H1 (cell line): ENCODE results near the gene FBXL14. TPM values are rescaled to one million over a fixed set of nuclear protein-coding genes. Genes with fewer than 3 reads are reported as not detected.

Source experiments
- CTCF ChIA-PET: fragments of 300-600 bp; sonication (Branson Sonifier 250); formaldehyde crosslinking; loops from one replicate; lab custom pipeline; 2021; ENCODE audit not compliant: partially characterized antibody; lab: Charles Lee
- POLR2A ChIA-PET: fragments of 300-600 bp; sonication (Branson Sonifier 250); formaldehyde crosslinking; loops from one replicate; lab custom pipeline; 2021; ENCODE audit warnings: inconsistent platforms; ENCODE audit not compliant: partially characterized antibody; lab: Charles Lee
- DNase-seq, 2 experiments: peaks; one replicate each; pipeline versions ENCODE4 v3.0.0 to v3.0.0-alpha.2; 2010 to 2022; ENCODE audit warnings: low spot score in 2 of 2, low read depth in 1 of 2, mixed read lengths in 1 of 2
- FAIRE-seq: peaks from 2 replicates; lab custom pipeline; 2011; peaks lifted over from hg19 to GRCh38; lab: Jason Lieb, UNC
- H2AFZ ChIP-seq: 2 replicates; pipeline ENCODE4 v1.8.1; 2012; ENCODE audit warnings: low read length, inconsistent platforms
- H2AK5ac ChIP-seq: 2 replicates; pipeline ENCODE4 v1.6.1; 2013; ENCODE audit warnings: low read depth, low read length
- H2BK120ac ChIP-seq: replicated peaks from 2 replicates; pipeline ENCODE3; 2013; ENCODE audit warnings: low read depth, low read length, inconsistent platforms
- H2BK12ac ChIP-seq: 2 replicates; pipeline ENCODE4 v1.6.1; 2013; ENCODE audit warnings: low read depth, low read length
- H2BK15ac ChIP-seq: 2 replicates; pipeline ENCODE4 v1.6.1; 2013; ENCODE audit warnings: low read length
- H2BK20ac ChIP-seq: 2 replicates; pipeline ENCODE4 v1.6.1; 2013; ENCODE audit warnings: low read length
- H2BK5ac ChIP-seq: 2 replicates; pipeline ENCODE4 v1.6.1; 2013; ENCODE audit warnings: low read depth, low read length
- H3K14ac ChIP-seq: 2 replicates; pipeline ENCODE4 v1.6.1; 2013; ENCODE audit warnings: inconsistent platforms; ENCODE audit not compliant: insufficient read length
- H3K18ac ChIP-seq: 2 replicates; pipeline ENCODE4 v1.6.1; 2013; ENCODE audit warnings: low read length; ENCODE audit errors: extremely low read depth
- H3K23ac ChIP-seq: 2 replicates; pipeline ENCODE4 v1.6.1; 2013; ENCODE audit warnings: inconsistent platforms; ENCODE audit not compliant: insufficient read length
- H3K23me2 ChIP-seq: 2 replicates; pipeline ENCODE4 v1.6.1; 2013; ENCODE audit warnings: low read depth, low read length
- H3K27ac ChIP-seq: 2 replicates; pipeline ENCODE4 v1.6.1; 2011; ENCODE audit warnings: low read depth, low read length, inconsistent platforms
- H3K27me3 ChIP-seq, 4 experiments: replicated peaks in 1 of 4; 1 replicate in 1 of 4; 2 replicates in 3 of 4; pipeline versions ENCODE4 v1.6.1 to v1.8.1; 2011 to 2013; ENCODE audit warnings: low read length in 3 of 4, mild to moderate bottlenecking in 3 of 4, inconsistent platforms in 2 of 4, mixed read lengths in 2 of 4, moderate library complexity in 1 of 4; ENCODE audit not compliant: control insufficient read depth in 3 of 4, insufficient read depth in 3 of 4; ENCODE audit errors: extremely low read depth in 1 of 4
- H3K36me3 ChIP-seq, 4 experiments: 2 replicates each; pipeline versions ENCODE4 v1.6.1 to v1.8.1; 2011 to 2013; ENCODE audit warnings: mild to moderate bottlenecking in 4 of 4, low read length in 3 of 4, moderate library complexity in 2 of 4, control low read depth in 1 of 4, inconsistent platforms in 1 of 4; ENCODE audit not compliant: insufficient read depth in 4 of 4, control insufficient read depth in 2 of 4
- H3K4ac ChIP-seq: replicated peaks from 2 replicates; pipeline ENCODE3; 2013; ENCODE audit warnings: low read length, low read depth, mixed read lengths, inconsistent platforms; ENCODE audit not compliant: insufficient read length
- H3K4me1 ChIP-seq, 4 experiments: replicated peaks in 1 of 4; 1 replicate in 1 of 4; 2 replicates in 3 of 4; pipeline versions ENCODE4 v1.6.1 to v1.8.1; 2011 to 2013; ENCODE audit warnings: low read length in 3 of 4, inconsistent platforms in 2 of 4, mixed read lengths in 1 of 4; ENCODE audit not compliant: insufficient read depth in 4 of 4, control insufficient read depth in 3 of 4
- H3K4me2 ChIP-seq, 2 experiments: 2 replicates each; pipeline versions ENCODE4 v1.6.1 to v1.8.1; 2011 to 2013; ENCODE audit warnings: low read depth in 2 of 2, low read length in 2 of 2, control low read depth in 1 of 2, inconsistent platforms in 1 of 2, mild to moderate bottlenecking in 1 of 2; ENCODE audit not compliant: insufficient read depth in 1 of 2
- H3K4me3 ChIP-seq, 4 experiments: fragments of 200-600, 300-600 bp in 1 of 4; sonication (generic), shearing (Covaris generic), sonication (Bioruptor Twin) in 1 of 4; 2 replicates each; pipeline versions ENCODE4 v1.5.1 to v1.8.1; 2011 to 2016; ENCODE audit warnings: low read length in 4 of 4, low read depth in 3 of 4, control low read depth in 2 of 4, inconsistent platforms in 2 of 4, mild to moderate bottlenecking in 2 of 4, mixed read lengths in 1 of 4, moderate library complexity in 1 of 4; ENCODE audit not compliant: insufficient read depth in 2 of 4; ENCODE audit errors: extremely low read depth in 1 of 4
- H3K56ac ChIP-seq: replicated peaks from 2 replicates; pipeline ENCODE3; 2013; ENCODE audit warnings: low read depth, mild to moderate bottlenecking, mixed read lengths, low read length, inconsistent platforms; ENCODE audit not compliant: insufficient read length
- H3K79me1 ChIP-seq: 2 replicates; pipeline ENCODE4 v1.6.1; 2013; ENCODE audit warnings: low read depth, low read length, control low read depth
- H3K79me2 ChIP-seq, 2 experiments: 2 replicates each; pipeline versions ENCODE4 v1.6.1 to v1.8.1; 2012 to 2013; ENCODE audit warnings: low read length in 2 of 2, mild to moderate bottlenecking in 2 of 2, inconsistent platforms in 1 of 2; ENCODE audit not compliant: insufficient read depth in 2 of 2, control insufficient read depth in 1 of 2
- H3K9ac ChIP-seq, 4 experiments: replicated peaks in 1 of 4; 1 replicate in 1 of 4; 2 replicates in 3 of 4; pipeline versions ENCODE4 v1.6.1 to v1.8.1; 2011 to 2013; ENCODE audit warnings: low read depth in 3 of 4, low read length in 3 of 4, control low read depth in 2 of 4, mild to moderate bottlenecking in 2 of 4, moderate library complexity in 2 of 4, inconsistent platforms in 1 of 4; ENCODE audit errors: extremely low read depth in 1 of 4
- H3K9me3 ChIP-seq, 2 experiments: 2 replicates each; pipeline versions ENCODE4 v1.6.1 to v1.8.1; 2012 to 2013; ENCODE audit warnings: mild to moderate bottlenecking in 2 of 2, moderate library complexity in 2 of 2, control low read depth in 1 of 2, inconsistent platforms in 1 of 2, low read depth in 1 of 2, low read length in 1 of 2, mixed read lengths in 1 of 2; ENCODE audit not compliant: insufficient read depth in 2 of 2
- H4K20me1 ChIP-seq, 2 experiments: replicated peaks in 1 of 2; 2 replicates each; pipeline versions ENCODE3 to v1.8.1; 2011 to 2013; ENCODE audit warnings: inconsistent platforms in 2 of 2, low read length in 2 of 2, mild to moderate bottlenecking in 1 of 2; ENCODE audit not compliant: insufficient read depth in 2 of 2, control insufficient read depth in 1 of 2
- H4K5ac ChIP-seq: 2 replicates; pipeline ENCODE4 v1.6.1; 2013; ENCODE audit warnings: low read length, low read depth, mixed read lengths, inconsistent platforms; ENCODE audit not compliant: insufficient read length
- H4K8ac ChIP-seq: 2 replicates; pipeline ENCODE4 v1.8.0; 2013; ENCODE audit warnings: mild to moderate bottlenecking, moderate library complexity, low read length, inconsistent platforms; ENCODE audit not compliant: insufficient read depth; ENCODE audit errors: extremely low read depth
- H4K91ac ChIP-seq: replicated peaks from 2 replicates; pipeline ENCODE3; 2013; ENCODE audit warnings: low read length, mixed read lengths, inconsistent platforms; ENCODE audit not compliant: insufficient read length
- BRCA1 ChIP-seq: IDR thresholded peaks from 2 replicates; pipeline ENCODE4 v1.6.1; 2012; ENCODE audit warnings: low read depth, low read length, improper control_type of control experiment
- WGBS, 2 experiments: shearing (Covaris generic) in 1 of 2; methylation state at CpG; one replicate each; pipeline versions ENCODE4 v1.1.6 to v1.1.7; 2013 to 2015; ENCODE audit warnings: low lambda C conversion rate in 2 of 2, mixed read lengths in 2 of 2, inconsistent platforms in 1 of 2, low coverage in 1 of 2, missing lambda C conversion rate in 1 of 2; ENCODE audit not compliant: insufficient replicate concordance in 2 of 2, insufficient coverage in 1 of 2, insufficient read length in 1 of 2; ENCODE audit errors: extremely low coverage in 1 of 2, missing lambda C conversion rate in 1 of 2; 5-methylcytosine and 5-hydroxymethylcytosine counted together
- polyA plus RNA-seq, 7 experiments: library from polyadenylated mRNA; depleted of rRNA in 3 of 7; stranded (reverse) in 5 of 7; unstranded in 2 of 7; fragments of >200 nt in 5 of 7; fragments of 200-250 nt in 2 of 7; gene quantifications; 1 replicate in 5 of 7; 2 replicates in 1 of 7; 4 replicates in 1 of 7; pipeline versions ENCODE4 v1.2.1 to v1.2.3, GENCODE V29; 2011 to 2013; ENCODE audit warnings: missing spikeins in 2 of 7, mixed read lengths in 2 of 7
- total RNA-seq: library from RNA; stranded (reverse); fragmentation: NEBNext Ultra II Directional; extraction: Animal tissue kit (Norgen Biotek cat#: 25700); gene quantifications from 2 replicates; pipeline ENCODE4 v1.2.1, GENCODE V29; 2021

Gene FBXL14
- total and polyA plus RNA-seq, 2 of the 8 experiments (the other 6 are each of a cell fraction or from before 2014, with no cell fraction given): 5.5 to 9.6 TPM

- H4K5ac ChIP-seq: no peak overlapping the region
- H3K79me2 ChIP-seq: peaks cover 0 to 5% of the 10 kb centered on the region in 2 experiments; a peak in 1 of 4 replicates
- H3K36me3 ChIP-seq: no peaks in the 10 kb centered on the region
- H3K4ac ChIP-seq: no peak overlapping the region
- H4K8ac ChIP-seq: no peak overlapping the region
- ChIA-PET CTCF (interaction anchor here (2.7 kb wide), 2 partner anchors 12 to 474 kb away, joined by 10 read pairs; no protein-coding TSS in a partner anchor), POLR2A (interaction anchor here (1.2 kb wide), 1 partner anchor 11 kb away, joined by 3 read pairs; no protein-coding TSS in a partner anchor)
- peaks cover 16 to 45% (median 24%) of the 10 kb centered on the region in 4 experiments for H3K4me1 ChIP-seq
- no peak overlapping the region for H2BK20ac ChIP-seq
- no peak for TF ChIP-seq BRCA1
- no peak overlapping the region for H2BK5ac ChIP-seq
- H3K27ac ChIP-seq: no peak overlapping the region
- H4K20me1 ChIP-seq: peaks cover 23 to 27% of the 10 kb centered on the region in 2 experiments
- no peak overlapping the region for H3K14ac ChIP-seq
- H3K23ac ChIP-seq: no peak overlapping the region
- H3K4me3 ChIP-seq: peak overlapping the region in 2 of 4 experiments; percentile 16 to 58; a peak in 2 of 8 replicates
- H2BK120ac ChIP-seq: no peak overlapping the region
- peaks cover 20 to 77% (median 62%) of the 10 kb centered on the region in 4 experiments for H3K27me3 ChIP-seq
- H2AFZ ChIP-seq: no peak overlapping the region
- no peak overlapping the region for H3K9ac ChIP-seq
- H4K91ac ChIP-seq: no peak overlapping the region
- H2BK15ac ChIP-seq: 0 out of 2 replicates have a peak overlapping the region, but pooled peaks have one; percentile 22
- H3K56ac ChIP-seq: no peak overlapping the region
- no peak overlapping the region for H2AK5ac ChIP-seq
- H2BK12ac ChIP-seq: no peak overlapping the region
- H3K4me2 ChIP-seq: peak overlapping the region; percentile 52 to 78
- no peaks in the 10 kb centered on the region for H3K79me1 ChIP-seq
- FAIRE-seq (no peak), DNase-seq (no peak)
- WGBS, 2 experiments: 4% methylated on average over 4 of the region's 4 CpGs; no CpG with 5 or more reads in 1 of the 2 experiments
- H3K23me2 ChIP-seq: peaks cover 18% of the 10 kb centered on the region; the same call in 1 of the 2 replicates
- H3K9me3 ChIP-seq: no peaks in the 10 kb centered on the region
- H3K18ac ChIP-seq: no peak overlapping the region
Measured at GRCh38 chr12:1591543-1591942, 2.8 kb downstream of the FBXL14 start.
